ENCODE data around the gene GRM1.

GRM1 gene

GRCh38 chr6:146381486-146381885 lies 352.6 kb downstream of the GRM1 start:
- no peak for DNase-seq (ENCODE audit: low spot score)

- no peak for DNase-seq (ENCODE audit: low spot score)
These were observed 360.0 kb downstream of the GRM1 start for GRCh38 chr6:146388736-146389364.

- DNase-seq (ENCODE audit: low spot score): no peak
These were observed 360.9 kb downstream of the GRM1 start for GRCh38 chr6:146389740-146390139.

- DNase-seq (ENCODE audit: low spot score): no peak
These were observed 368.8 kb downstream of the GRM1 start for GRCh38 chr6:146397638-146398037.

GRCh38 chr6:146402476-146402875 lies 373.6 kb downstream of the GRM1 start:
- DNase-seq (ENCODE audit: low spot score): no peak

- DNase-seq (ENCODE audit: low spot score): no peak
These were observed 379.7 kb downstream of the GRM1 start for GRCh38 chr6:146408583-146408982.

- no peak for DNase-seq (ENCODE audit: low spot score)
These were observed 382.2 kb downstream of the GRM1 start for GRCh38 chr6:146410851-146411595.

GRCh38 chr6:146419576-146419975 lies 390.7 kb downstream of the GRM1 start:
- no peak for DNase-seq (ENCODE audit: low spot score)

GRCh38 chr6:146420255-146420654 lies 391.4 kb downstream of the GRM1 start:
- DNase-seq (ENCODE audit: low spot score): no peak

- no peak for DNase-seq (ENCODE audit: low spot score)
These were observed 394.0 kb downstream of the GRM1 start for GRCh38 chr6:146422789-146423375.

GRCh38 chr6:146423452-146423851 lies 394.6 kb downstream of the GRM1 start:
- no peak for DNase-seq (ENCODE audit: low spot score)

- no peak for DNase-seq (ENCODE audit: low spot score)
These were observed 397.7 kb downstream of the GRM1 start for GRCh38 chr6:146426516-146426915.

GRCh38 chr6:146429831-146430230 lies 401.0 kb downstream of the GRM1 start:
- no peak for DNase-seq (ENCODE audit: low spot score)

- no peak for DNase-seq (ENCODE audit: low spot score)
These were observed 405.2 kb downstream of the GRM1 start for GRCh38 chr6:146433881-146434731.

- no peak for DNase-seq (ENCODE audit: low spot score)
These were observed 406.0 kb downstream of the GRM1 start for GRCh38 chr6:146434732-146435390.

GRCh38 chr6:146441907-146442306 lies 413.0 kb downstream of the GRM1 start:
- DNase-seq (ENCODE audit: low spot score): no peak

GRCh38 chr6:146444189-146444588 lies 415.3 kb downstream of the GRM1 start:
- no peak for DNase-seq (ENCODE audit: low spot score)

GRCh38 chr6:146445233-146445632 lies 416.4 kb downstream of the GRM1 start:
- no peak for DNase-seq (ENCODE audit: low spot score)

GRCh38 chr6:146456886-146457285 lies 428.0 kb downstream of the GRM1 start:
- DNase-seq (ENCODE audit: low spot score): no peak

GRCh38 chr6:146460941-146461340 lies 432.1 kb downstream of the GRM1 start:
- no peak for DNase-seq (ENCODE audit: low spot score)

- no peak for DNase-seq (ENCODE audit: low spot score)
These were observed 441.4 kb downstream of the GRM1 start for GRCh38 chr6:146470091-146470770.

All from D341Med (cell line).